PFSK-1 (cell line): ENCODE results near the gene CLINT1.

Experiments
- POLR2AphosphoS5 ChIP-seq: IDR thresholded peaks from 2 replicates; pipeline ENCODE4 v1.6.1; 2012; ENCODE audit warnings: low read depth, mild to moderate bottlenecking, control low read depth, low read length, moderate library complexity
- TAF1 ChIP-seq: IDR thresholded peaks from 2 replicates; pipeline ENCODE4 v1.6.1; 2012; ENCODE audit warnings: low read length, control low read depth, borderline replicate concordance; ENCODE audit not compliant: insufficient read depth
- TF ChIP-seq, protein P1 (sequence below), 2 experiments: IDR thresholded peaks; 2 replicates each; pipeline versions ENCODE4 v1.6.1 to v1.8.0; 2011 to 2012; ENCODE audit warnings: low read depth in 2 of 2, low read length in 2 of 2, control low read depth in 1 of 2, inconsistent platforms in 1 of 2, mild to moderate bottlenecking in 1 of 2, moderate library complexity in 1 of 2; ENCODE audit not compliant: insufficient read depth in 1 of 2

GRCh38 chr5:157845914-157846598 is 12.9 kb downstream of the CLINT1 start:
- TF ChIP-seq POLR2AphosphoS5 (no peak), TAF1 (no peak)
- TF ChIP-seq, protein P1, sequence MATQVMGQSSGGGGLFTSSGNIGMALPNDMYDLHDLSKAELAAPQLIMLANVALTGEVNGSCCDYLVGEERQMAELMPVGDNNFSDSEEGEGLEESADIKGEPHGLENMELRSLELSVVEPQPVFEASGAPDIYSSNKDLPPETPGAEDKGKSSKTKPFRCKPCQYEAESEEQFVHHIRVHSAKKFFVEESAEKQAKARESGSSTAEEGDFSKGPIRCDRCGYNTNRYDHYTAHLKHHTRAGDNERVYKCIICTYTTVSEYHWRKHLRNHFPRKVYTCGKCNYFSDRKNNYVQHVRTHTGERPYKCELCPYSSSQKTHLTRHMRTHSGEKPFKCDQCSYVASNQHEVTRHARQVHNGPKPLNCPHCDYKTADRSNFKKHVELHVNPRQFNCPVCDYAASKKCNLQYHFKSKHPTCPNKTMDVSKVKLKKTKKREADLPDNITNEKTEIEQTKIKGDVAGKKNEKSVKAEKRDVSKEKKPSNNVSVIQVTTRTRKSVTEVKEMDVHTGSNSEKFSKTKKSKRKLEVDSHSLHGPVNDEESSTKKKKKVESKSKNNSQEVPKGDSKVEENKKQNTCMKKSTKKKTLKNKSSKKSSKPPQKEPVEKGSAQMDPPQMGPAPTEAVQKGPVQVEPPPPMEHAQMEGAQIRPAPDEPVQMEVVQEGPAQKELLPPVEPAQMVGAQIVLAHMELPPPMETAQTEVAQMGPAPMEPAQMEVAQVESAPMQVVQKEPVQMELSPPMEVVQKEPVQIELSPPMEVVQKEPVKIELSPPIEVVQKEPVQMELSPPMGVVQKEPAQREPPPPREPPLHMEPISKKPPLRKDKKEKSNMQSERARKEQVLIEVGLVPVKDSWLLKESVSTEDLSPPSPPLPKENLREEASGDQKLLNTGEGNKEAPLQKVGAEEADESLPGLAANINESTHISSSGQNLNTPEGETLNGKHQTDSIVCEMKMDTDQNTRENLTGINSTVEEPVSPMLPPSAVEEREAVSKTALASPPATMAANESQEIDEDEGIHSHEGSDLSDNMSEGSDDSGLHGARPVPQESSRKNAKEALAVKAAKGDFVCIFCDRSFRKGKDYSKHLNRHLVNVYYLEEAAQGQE (IDR thresholded peaks at IDR 0.05; ENCODE audit: insufficient read depth in 1 of 2, low read depth in 2 of 2, low read length in 2 of 2), result no peak
